Skeletal muscle satellite cell (primary cell): Measurements from ENCODE around the gene PTPN21.
A peak's percentile ranks its signal among the peaks of the same experiment; 100 is the strongest.

Source experiments
- H3K27me3 ChIP-seq: 2 replicates; pipeline ENCODE4 v1.7.0; 2013; ENCODE audit warnings: low read length; ENCODE audit not compliant: control insufficient read depth, insufficient read depth
- H3K36me3 ChIP-seq: 2 replicates; pipeline ENCODE4 v1.7.0; 2013; ENCODE audit warnings: mild to moderate bottlenecking, control low read depth, low read length; ENCODE audit not compliant: insufficient read depth
- H3K4me1 ChIP-seq: 2 replicates; pipeline ENCODE4 v1.7.0; 2013; ENCODE audit warnings: low read length; ENCODE audit not compliant: control insufficient read depth, insufficient read depth
- H3K4me2 ChIP-seq: 2 replicates; pipeline ENCODE4 v1.7.0; 2013; ENCODE audit warnings: mild to moderate bottlenecking, low read length
- H3K4me3 ChIP-seq: 2 replicates; pipeline ENCODE4 v1.7.0; 2013; ENCODE audit warnings: low read length
- H3K9ac ChIP-seq: 2 replicates; pipeline ENCODE4 v1.7.0; 2013; ENCODE audit warnings: mild to moderate bottlenecking, low read depth, low read length, moderate library complexity
- H3K9me3 ChIP-seq: replicated peaks from 2 replicates; pipeline ENCODE4 v1.7.0; 2013; ENCODE audit warnings: mild to moderate bottlenecking, control low read depth, low read length

Gene PTPN21

GRCh38 chr14:88551980-88552431 lies 2.8 kb downstream of the PTPN21 start:
- Histone ChIP-seq H3K9me3 (no peaks in the 10 kb centered on the region), H3K4me3 (peak overlapping the region; percentile 73), H3K27me3 (no peaks in the 10 kb centered on the region), H3K4me1 (peaks cover 39% of the 10 kb centered on the region), H3K36me3 (peaks cover 20% of the 10 kb centered on the region), H3K4me2 (peak overlapping the region; percentile 99), H3K9ac (peak overlapping the region; percentile 83)

- no peaks in the 10 kb centered on the region for H3K27me3 ChIP-seq
- H3K4me3 ChIP-seq, result peak overlapping the region; percentile 73
- H3K36me3 ChIP-seq, result peaks cover 27% of the 10 kb centered on the region
- H3K4me1 ChIP-seq, result peaks cover 32% of the 10 kb centered on the region
- H3K4me2 ChIP-seq, result peak overlapping the region; percentile 99
- H3K9ac ChIP-seq, result peak overlapping the region; percentile 83
- H3K9me3 ChIP-seq, result no peaks in the 10 kb centered on the region
Measured at GRCh38 chr14:88551094-88551870, 3.5 kb downstream of the PTPN21 start.

- H3K36me3 ChIP-seq, result peaks cover 31% of the 10 kb centered on the region
- H3K4me1 ChIP-seq, result peaks cover 22% of the 10 kb centered on the region
- H3K9me3 ChIP-seq, result no peaks in the 10 kb centered on the region
- H3K27me3 ChIP-seq, result no peaks in the 10 kb centered on the region
- H3K9ac ChIP-seq, result no peak overlapping the region
- H3K4me3 ChIP-seq, result no peak overlapping the region
- H3K4me2 ChIP-seq, result no peak overlapping the region
Measured at GRCh38 chr14:88550078-88550477, 4.7 kb downstream of the PTPN21 start.

GRCh38 chr14:88547386-88547780 lies 7.4 kb downstream of the PTPN21 start:
- H3K9me3 ChIP-seq, result no peaks in the 10 kb centered on the region
- peaks cover 10% of the 10 kb centered on the region for H3K4me1 ChIP-seq
- no peak overlapping the region for H3K9ac ChIP-seq
- peaks cover 36% of the 10 kb centered on the region for H3K36me3 ChIP-seq
- no peak overlapping the region for H3K4me3 ChIP-seq
- H3K4me2 ChIP-seq, result no peak overlapping the region
- no peaks in the 10 kb centered on the region for H3K27me3 ChIP-seq

- H3K36me3 ChIP-seq, result peaks cover 36% of the 10 kb centered on the region
- H3K4me1 ChIP-seq, result peaks cover 6% of the 10 kb centered on the region
- H3K9me3 ChIP-seq, result no peaks in the 10 kb centered on the region
- H3K4me2 ChIP-seq, result no peak overlapping the region
- no peak overlapping the region for H3K9ac ChIP-seq
- no peaks in the 10 kb centered on the region for H3K27me3 ChIP-seq
- no peak overlapping the region for H3K4me3 ChIP-seq
Measured at GRCh38 chr14:88546621-88547385, 8.0 kb downstream of the PTPN21 start.

- Histone ChIP-seq H3K9ac (no peak overlapping the region), H3K9me3 (no peaks in the 10 kb centered on the region), H3K4me3 (no peak overlapping the region), H3K36me3 (peaks cover 36% of the 10 kb centered on the region), H3K27me3 (no peaks in the 10 kb centered on the region), H3K4me2 (no peak overlapping the region), H3K4me1 (no peaks in the 10 kb centered on the region)
Measured at GRCh38 chr14:88545256-88545655, 9.6 kb downstream of the PTPN21 start.

- H3K9me3 ChIP-seq, result no peaks in the 10 kb centered on the region
- H3K36me3 ChIP-seq, result peaks cover 30% of the 10 kb centered on the region
- no peaks in the 10 kb centered on the region for H3K4me1 ChIP-seq
- H3K4me3 ChIP-seq, result no peak overlapping the region
- H3K9ac ChIP-seq, result no peak overlapping the region
- H3K4me2 ChIP-seq, result no peak overlapping the region
- H3K27me3 ChIP-seq, result no peaks in the 10 kb centered on the region
Measured at GRCh38 chr14:88542857-88543795, 11.7 kb downstream of the PTPN21 start.

GRCh38 chr14:88541324-88541723 lies 13.5 kb downstream of the PTPN21 start:
- Histone ChIP-seq H3K36me3 (peaks cover 16% of the 10 kb centered on the region), H3K27me3 (no peaks in the 10 kb centered on the region), H3K9me3 (no peaks in the 10 kb centered on the region), H3K4me3 (no peak overlapping the region), H3K4me1 (no peaks in the 10 kb centered on the region), H3K4me2 (no peak overlapping the region), H3K9ac (no peak overlapping the region)

GRCh38 chr14:88535813-88536212 lies 19.0 kb downstream of the PTPN21 start:
- Histone ChIP-seq H3K4me2 (no peak overlapping the region), H3K4me3 (no peak overlapping the region), H3K4me1 (no peaks in the 10 kb centered on the region), H3K36me3 (peaks cover 31% of the 10 kb centered on the region), H3K9ac (no peak overlapping the region), H3K27me3 (no peaks in the 10 kb centered on the region), H3K9me3 (no peaks in the 10 kb centered on the region)

GRCh38 chr14:88535149-88535548 lies 19.7 kb downstream of the PTPN21 start:
- Histone ChIP-seq H3K4me1 (no peaks in the 10 kb centered on the region), H3K27me3 (no peaks in the 10 kb centered on the region), H3K4me2 (no peak overlapping the region), H3K36me3 (peaks cover 31% of the 10 kb centered on the region), H3K9me3 (no peaks in the 10 kb centered on the region), H3K4me3 (no peak overlapping the region), H3K9ac (no peak overlapping the region)

GRCh38 chr14:88533064-88533602 lies 21.7 kb downstream of the PTPN21 start:
- H3K4me1 ChIP-seq, result no peaks in the 10 kb centered on the region
- peaks cover 35% of the 10 kb centered on the region for H3K36me3 ChIP-seq
- no peaks in the 10 kb centered on the region for H3K9me3 ChIP-seq
- no peak overlapping the region for H3K9ac ChIP-seq
- H3K4me2 ChIP-seq, result no peak overlapping the region
- H3K4me3 ChIP-seq, result no peak overlapping the region
- H3K27me3 ChIP-seq, result no peaks in the 10 kb centered on the region
